Measurements from ENCODE around the gene TEAD4. TPM values are rescaled to one million over a fixed set of nuclear protein-coding genes. Genes with fewer than 3 reads are reported as not detected.

The TEAD4 gene
- total RNA-seq, 1 donor = 14.6 TPM

DNA sequence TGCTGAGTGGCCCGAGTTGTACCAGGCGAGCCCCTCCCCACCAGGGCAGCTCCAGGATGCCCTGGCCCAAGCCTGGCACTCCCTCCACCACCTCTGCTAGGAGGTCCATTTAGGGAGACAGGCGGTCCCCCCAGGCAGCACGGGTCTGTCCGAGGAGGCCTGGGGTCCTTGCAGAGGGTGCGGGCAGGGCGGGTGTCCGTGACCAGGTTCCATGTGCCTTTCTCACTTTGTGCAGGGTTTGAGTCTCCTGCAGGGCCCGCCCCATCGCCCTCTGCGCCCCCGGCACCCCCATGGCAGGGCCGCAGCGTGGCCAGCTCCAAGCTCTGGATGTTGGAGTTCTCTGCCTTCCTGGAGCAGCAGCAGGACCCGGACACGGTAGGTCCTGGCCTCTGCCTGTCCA, 61.2 kb downstream of the TEAD4 start:
- no peak overlapping the region for H3K4me3 ChIP-seq (ENCODE audit: low read depth, low read length)
- TF ChIP-seq, protein P1, sequence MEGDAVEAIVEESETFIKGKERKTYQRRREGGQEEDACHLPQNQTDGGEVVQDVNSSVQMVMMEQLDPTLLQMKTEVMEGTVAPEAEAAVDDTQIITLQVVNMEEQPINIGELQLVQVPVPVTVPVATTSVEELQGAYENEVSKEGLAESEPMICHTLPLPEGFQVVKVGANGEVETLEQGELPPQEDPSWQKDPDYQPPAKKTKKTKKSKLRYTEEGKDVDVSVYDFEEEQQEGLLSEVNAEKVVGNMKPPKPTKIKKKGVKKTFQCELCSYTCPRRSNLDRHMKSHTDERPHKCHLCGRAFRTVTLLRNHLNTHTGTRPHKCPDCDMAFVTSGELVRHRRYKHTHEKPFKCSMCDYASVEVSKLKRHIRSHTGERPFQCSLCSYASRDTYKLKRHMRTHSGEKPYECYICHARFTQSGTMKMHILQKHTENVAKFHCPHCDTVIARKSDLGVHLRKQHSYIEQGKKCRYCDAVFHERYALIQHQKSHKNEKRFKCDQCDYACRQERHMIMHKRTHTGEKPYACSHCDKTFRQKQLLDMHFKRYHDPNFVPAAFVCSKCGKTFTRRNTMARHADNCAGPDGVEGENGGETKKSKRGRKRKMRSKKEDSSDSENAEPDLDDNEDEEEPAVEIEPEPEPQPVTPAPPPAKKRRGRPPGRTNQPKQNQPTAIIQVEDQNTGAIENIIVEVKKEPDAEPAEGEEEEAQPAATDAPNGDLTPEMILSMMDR (IDR thresholded peaks at IDR 0.05; ENCODE audit: insufficient read depth, low read length) = no peak
- no peak for DNase-seq (ENCODE audit: low read depth)

DNA sequence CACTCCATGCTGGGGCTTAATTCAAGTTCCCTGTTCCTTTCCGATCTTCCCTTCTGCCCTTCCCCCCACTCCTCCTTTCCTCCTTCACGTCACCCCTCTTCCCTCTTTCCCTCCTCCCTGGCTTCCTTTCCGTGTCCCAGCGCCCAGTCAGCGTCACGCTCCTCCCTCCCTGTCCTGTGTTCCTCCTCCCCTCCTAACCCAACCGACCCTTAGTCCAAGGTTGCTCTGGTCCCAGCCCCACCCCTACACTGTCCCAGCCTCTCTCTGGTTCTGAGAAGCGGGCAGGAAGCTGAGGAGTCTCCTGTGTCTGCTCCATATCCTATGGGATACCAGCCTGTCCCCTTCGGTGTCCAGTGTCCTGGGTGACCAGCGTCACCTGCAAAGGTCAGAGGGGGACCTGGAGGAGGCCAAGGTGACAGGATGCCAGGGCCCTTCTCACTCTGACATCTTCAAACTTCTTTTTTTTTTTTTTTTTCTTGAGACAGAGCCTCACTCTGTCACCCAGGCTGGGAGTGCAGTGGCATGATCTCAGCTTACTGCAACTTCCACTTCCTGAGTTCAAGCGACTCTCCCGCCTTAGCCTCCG, 61.7 kb downstream of the TEAD4 start:
- TF ChIP-seq, protein P1 (IDR thresholded peaks at IDR 0.05; ENCODE audit: insufficient read depth, low read length) = no peak
- no peak for DNase-seq (ENCODE audit: low read depth)
- H3K4me3 ChIP-seq (ENCODE audit: low read depth, low read length) = no peak overlapping the region

DNA sequence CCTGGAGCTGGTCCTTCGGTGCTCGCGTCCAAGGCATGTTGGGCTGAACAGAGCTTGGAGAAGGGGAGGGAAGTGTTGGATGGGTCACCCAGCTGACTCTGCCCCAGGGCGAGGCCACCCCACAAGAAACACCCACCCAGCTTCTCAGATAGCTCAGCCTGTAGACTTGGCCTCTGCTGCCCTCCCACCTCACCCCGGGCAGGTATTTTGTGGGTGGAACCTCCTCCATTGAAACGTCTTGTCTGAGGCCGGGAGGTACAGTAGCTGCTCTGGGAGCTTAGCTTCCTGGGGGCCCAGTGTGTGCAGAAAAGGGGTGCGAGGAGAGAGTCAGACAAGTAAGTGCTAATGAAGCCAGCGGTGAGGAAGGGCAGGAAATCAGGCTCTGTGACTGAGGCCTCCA, 63.2 kb downstream of the TEAD4 start:
- DNase-seq (ENCODE audit: low read depth) = no peak
- TF ChIP-seq, protein P1 (IDR thresholded peaks at IDR 0.05; ENCODE audit: insufficient read depth, low read length) = no peak
- no peak overlapping the region for H3K4me3 ChIP-seq (ENCODE audit: low read depth, low read length)

DNA sequence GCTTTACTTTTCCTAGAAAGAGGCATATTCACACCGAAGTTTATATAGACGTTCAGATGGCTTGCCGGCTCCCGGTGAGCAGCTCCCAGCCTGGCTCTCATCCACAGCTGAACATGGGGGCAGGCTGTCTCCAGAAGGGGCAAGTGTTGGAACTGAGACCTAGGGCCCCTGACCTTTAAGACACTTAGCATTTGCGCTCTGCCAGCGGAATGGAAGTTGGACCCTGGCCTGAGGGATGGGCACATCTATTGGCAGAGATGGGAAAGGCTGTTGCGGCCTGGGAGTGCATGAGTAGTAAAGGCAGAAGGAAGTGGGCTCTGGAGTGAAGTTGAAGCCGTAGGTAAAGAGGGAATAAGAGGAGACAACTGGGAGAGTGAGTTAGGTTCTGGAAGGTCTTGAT, 63.8 kb downstream of the TEAD4 start:
- DNase-seq (ENCODE audit: low read depth) = no peak
- H3K4me3 ChIP-seq (ENCODE audit: low read depth, low read length) = no peak overlapping the region
- TF ChIP-seq, protein P1 (IDR thresholded peaks at IDR 0.05; ENCODE audit: insufficient read depth, low read length) = no peak

DNA sequence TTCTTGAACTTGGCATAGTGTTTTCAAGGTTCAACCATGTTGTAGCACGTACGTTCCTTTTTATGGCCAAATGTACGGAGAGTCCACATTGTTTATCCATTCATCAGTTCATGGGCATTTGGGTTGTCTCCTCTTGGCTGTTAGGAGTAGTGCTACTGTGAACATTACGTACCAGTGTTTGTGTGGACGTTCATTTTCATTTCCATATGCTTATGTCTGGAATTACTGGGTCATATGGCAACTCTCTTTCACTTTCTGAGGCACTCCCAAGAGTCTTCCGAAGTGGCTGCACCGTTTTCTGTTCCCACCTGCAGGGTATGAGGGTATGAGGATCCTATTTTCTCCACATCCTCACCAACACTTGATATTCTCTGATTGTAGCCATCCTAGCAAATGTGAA, 68.9 kb downstream of the TEAD4 start:
- no peak overlapping the region for H3K4me3 ChIP-seq (ENCODE audit: low read depth, low read length)
- no peak for DNase-seq (ENCODE audit: low read depth)
- TF ChIP-seq, protein P1 (IDR thresholded peaks at IDR 0.05; ENCODE audit: insufficient read depth, low read length) = no peak

DNA sequence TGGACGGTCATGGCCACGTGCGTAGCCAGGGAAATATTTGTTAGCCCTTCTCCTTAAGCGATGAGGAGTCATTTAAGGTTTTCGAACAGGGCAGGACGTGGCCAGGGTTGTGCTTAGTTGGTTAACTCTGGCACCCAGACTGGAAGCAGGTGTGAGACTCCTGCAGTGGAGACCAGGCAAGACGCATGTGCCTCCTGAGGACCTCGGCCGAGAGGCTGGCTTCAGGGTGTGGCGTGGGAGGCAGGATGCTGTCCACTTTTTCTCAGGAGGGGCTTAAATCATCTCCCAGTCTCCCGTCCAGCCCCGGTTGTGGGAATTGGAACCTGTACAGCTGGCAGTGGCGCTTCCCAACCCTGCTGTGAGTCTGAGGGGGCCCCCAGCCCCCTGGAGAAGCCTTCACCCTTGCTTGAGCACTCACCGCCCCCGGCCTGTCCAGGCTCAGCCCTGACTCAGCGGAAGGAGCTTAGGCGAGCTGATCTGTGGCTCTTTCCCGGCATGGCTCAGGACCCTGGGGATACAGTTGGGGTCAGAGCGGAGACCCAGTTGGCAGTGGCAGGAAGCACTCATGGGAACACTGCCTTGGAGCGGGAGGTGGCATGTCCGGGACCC, 71.7 kb downstream of the TEAD4 start:
- no peak for DNase-seq (ENCODE audit: low read depth)
- H3K4me3 ChIP-seq (ENCODE audit: low read depth, low read length) = no peak overlapping the region

More for the DNA sequence above, 71.7 kb downstream of the TEAD4 start:
- TF ChIP-seq, protein P1 (IDR thresholded peaks at IDR 0.05; ENCODE audit: insufficient read depth, low read length) = no peak

All from fibroblast of the aortic adventitia (primary cell).